GM18511 (cell line): ENCODE measurements around the gene POU2F2.
"Not testable (repeated sequence)": the region's sequence is repeated elsewhere in the genome, so short reads cannot be mapped to it uniquely, and the experiment has no call there.

Experiments
- ATAC-seq: cut with Tn5 transposase; IDR thresholded peaks from one replicate; pipeline ENCODE4 v1.9.1; 2021; ENCODE audit warnings: mild to moderate bottlenecking, moderate library complexity; ENCODE audit not compliant: unreplicated experiment

Gene POU2F2

GRCh38 chr19:42065511-42065910, 66.7 kb downstream of the POU2F2 start:
- ATAC-seq, result no peak

DNA sequence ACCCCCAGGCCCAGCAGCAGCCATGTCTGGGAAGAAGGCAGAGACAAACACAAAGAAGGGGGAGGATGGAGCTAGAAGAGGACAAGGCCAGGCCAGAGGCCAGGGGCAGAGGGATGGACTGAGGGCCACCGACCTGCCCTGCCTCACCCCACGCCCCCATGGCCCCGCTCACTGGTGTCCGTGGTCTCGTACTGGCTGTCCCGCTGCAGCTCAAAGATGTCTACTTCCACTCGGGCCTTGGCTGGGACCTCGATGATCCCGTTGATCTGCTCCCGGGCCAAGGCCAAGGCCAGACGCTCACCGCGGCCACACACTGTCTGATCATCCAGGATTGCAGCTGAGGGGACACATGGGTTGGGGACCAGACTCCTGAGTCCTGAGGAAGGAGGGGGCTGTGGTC, 67.2 kb downstream of the POU2F2 start:
- no peak for ATAC-seq

- no peak for ATAC-seq
These were observed 67.8 kb downstream of the POU2F2 start for GRCh38 chr19:42064432-42064831.

- no peak for ATAC-seq
These were observed 69.9 kb downstream of the POU2F2 start for GRCh38 chr19:42062381-42062780.

GRCh38 chr19:42060117-42060516, 72.1 kb downstream of the POU2F2 start:
- ATAC-seq, result no peak

DNA sequence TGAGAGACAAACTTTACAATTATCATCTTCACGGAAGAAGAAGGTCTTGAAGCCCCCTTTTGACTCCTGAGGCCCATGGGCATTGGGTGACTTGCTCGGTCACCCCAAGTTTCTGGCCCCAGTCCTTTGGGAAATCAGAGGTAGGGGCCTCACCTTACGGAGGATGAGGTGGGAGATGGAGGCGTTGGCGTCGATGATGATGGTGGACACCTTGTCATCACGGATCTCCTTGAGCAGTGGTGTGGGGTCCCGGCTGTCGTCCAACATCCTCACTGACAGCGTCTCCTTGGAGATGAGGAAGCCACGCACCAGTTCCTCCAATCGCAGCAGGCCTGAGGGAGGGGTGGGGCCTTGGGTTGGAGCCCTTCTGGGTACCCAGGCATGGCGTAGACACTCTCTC, 73.0 kb downstream of the POU2F2 start:
- ATAC-seq, result no peak

GRCh38 chr19:42057846-42058245, 74.4 kb downstream of the POU2F2 start:
- ATAC-seq, result no peak

- no peak for ATAC-seq
These were observed 78.0 kb downstream of the POU2F2 start for GRCh38 chr19:42054205-42054604.

DNA sequence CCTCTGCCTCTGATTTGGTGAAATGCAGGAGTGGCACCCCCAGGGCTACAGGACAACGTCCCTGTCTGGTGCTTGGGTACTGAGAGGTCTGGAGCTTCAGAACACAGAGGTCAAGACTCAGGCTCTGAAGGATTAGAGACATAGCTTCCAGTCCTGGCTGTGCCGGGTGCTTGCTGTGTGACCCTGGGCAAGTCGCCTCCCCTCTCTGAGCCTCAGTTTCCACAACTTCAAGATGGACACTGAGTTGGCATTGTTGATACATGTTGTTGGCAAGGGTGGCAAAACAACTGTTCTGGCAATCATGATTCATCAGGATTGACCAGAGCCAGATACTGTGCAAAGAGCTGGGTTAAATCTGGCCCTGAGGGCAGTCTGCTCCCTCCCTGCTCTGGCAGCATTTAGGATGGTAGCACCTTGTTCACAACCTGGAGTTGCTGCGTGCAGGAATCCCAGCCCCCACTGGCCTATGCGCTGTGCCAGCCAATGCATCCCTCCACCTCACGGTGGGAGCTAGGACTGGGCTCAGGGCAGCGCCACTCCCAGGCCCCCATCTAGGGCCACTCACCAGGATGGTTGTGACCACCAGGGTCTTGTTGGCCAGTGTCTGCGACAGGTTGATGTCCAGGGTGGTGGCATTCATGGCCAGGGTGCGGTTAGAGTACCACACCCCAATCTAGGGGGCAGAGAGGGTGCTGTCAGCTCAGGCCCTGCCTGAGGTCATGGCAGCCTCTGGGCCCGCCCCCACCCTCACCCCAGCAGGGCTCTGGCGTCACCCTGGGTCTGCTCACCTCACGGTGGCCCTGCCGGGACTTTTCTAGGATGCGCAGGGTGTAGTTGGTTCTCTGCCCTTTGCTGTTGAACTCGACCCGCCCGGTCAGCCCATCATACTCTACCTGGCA, 79.0 kb downstream of the POU2F2 start:
- ATAC-seq, result no peak

DNA sequence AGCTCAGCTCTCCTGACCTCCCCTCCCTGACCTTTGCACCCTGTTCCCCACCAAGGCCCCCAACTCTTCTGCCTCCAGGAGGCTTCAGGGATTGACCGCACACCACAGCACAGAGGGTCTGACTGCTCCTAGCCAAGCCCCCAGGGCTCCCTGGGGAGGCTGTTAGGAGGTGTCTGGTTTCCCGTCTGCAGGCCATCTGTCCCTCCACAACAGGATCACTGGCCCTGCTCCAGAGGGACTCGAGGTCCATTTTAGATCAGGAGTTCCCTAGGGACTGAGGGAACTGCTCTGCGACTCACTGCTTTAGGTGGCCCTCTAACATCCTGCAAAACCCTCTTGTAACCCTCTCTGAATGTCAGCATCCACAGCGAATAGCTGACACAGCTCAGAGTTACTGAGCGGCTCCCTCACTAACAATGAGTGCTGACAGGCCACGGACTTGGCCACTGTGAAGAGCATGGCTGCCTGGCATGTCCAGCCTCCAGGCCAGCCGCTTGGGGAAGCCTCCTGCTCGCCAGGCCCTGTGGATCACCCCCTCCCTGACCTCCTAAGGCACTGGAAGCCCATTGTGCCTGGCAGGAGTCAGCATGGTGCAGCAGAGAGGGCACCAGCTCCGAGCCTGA, 79.9 kb downstream of the POU2F2 start:
- no peak for ATAC-seq

GRCh38 chr19:42051166-42052115, 80.8 kb downstream of the POU2F2 start:
- ATAC-seq, result no peak

GRCh38 chr19:42048992-42049391, 83.3 kb downstream of the POU2F2 start:
- ATAC-seq, result no peak

GRCh38 chr19:42045575-42045974, 86.7 kb downstream of the POU2F2 start:
- no peak for ATAC-seq

DNA sequence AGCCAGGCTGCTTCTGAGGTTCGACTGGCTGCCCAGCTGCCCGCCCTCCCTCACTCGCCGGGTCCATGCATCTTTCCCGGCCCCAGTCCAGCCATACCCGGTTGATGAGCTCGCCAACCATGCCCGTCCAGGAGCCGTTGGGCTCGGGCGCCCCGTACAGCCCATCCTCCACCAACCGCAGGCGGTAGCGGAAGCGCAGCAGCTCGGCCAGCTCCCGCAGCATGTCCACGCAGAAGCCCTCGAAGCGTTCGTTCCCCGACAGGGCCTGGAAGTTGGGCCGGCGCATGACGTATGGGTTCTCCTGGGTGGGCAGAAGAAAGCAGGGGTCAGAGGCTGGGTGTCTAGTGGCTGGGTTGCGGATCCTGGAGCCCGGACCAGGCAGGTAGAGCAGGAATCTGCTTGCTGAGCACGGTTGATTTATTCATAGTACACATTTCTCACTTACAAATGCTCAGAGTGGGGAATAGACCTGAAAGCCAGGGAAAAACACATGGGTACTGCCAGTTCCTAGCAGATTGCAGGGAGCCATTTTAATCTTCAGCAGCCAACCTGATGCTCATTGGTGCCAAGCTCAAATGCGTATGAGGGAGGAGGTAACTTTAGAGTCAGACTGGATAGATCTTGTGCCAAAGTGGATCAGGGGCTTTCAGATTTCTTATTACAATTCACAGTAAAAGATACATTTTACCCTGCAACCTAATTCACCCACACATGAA, 89.6 kb downstream of the POU2F2 start:
- no peak for ATAC-seq

- ATAC-seq, result not testable (repeated sequence)
These were observed 91.8 kb downstream of the POU2F2 start for GRCh38 chr19:42040491-42040890.

GRCh38 chr19:42040031-42040430, 92.2 kb downstream of the POU2F2 start:
- ATAC-seq, result no peak

DNA sequence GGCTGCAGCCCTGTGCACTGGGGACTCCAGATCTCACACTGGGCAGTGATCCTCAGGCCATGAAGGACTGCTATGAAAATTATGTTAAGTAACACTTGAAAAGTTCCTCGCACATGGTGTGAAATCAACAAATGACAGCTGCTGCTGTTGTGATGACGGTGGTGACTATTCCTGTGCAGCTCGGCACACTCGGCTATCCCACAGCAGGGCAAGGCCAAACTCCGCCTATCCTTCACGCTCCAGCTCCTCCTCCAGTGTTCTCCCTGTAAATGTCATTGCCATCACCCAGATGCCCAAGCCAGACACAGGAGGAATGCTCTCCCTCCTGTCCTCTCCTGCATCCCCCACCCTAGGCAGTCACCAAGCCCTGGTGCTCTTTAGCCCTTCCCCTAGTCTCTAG, 93.6 kb downstream of the POU2F2 start:
- ATAC-seq, result no peak

DNA sequence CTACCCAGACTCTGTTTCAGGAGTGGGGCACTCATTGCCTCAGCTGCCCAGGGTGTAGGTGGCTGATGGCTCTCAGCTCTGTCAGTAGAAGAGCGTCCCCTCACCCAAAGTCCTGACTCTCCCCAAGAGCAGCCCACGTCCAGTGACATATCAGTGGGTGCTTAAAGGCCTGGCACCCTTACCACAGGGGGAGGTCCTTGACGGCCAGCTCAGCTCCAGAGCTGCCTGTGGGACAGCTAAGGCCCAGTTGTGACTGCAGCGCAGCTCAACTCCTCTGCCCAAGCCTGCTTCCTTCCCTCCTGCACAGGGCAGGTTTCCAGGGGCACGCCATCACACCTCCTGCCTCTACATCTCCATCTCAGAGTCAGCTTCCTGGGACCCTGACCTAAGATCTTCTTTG, 94.6 kb downstream of the POU2F2 start:
- no peak for ATAC-seq
